ENCODE results near the gene GALNT15.

DNA sequence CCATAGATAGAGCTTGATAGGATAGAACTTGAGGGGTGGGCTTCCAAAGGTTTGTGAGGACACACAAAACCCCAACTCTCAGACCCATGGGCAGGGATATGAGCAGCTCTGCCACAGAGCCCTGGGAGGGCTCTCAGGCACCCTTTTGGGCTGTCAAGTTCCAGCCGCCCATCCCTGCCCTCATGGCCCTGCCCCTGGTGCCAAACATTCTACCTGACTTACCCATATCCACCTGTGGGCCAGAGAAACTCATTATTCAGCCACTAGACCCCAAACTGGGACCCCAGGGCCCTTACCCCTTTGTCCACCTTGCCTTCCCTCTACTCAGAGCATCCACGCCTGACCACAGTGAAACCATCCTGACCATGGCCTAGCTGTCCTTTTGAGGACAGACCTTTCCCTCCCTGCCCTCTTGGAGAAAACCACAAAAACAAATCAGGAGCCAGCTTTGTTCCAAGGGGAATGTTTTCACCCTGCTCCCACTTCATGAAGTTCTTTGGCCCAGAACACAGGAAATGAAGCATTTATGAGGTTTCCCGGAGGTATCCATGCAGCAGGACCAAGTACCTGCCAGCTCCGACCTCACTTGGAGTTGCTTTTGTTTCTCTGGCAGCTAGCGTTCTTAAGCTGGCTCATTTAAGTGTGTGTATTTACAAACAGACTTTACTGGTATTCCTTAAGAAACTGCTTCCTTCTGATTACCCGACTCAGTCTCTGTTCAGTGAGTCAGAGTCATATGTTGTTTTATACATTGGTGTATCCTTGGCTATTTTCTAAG lies 34.2 kb upstream of the GALNT15 start:
- TF ChIP-seq, protein P1, sequence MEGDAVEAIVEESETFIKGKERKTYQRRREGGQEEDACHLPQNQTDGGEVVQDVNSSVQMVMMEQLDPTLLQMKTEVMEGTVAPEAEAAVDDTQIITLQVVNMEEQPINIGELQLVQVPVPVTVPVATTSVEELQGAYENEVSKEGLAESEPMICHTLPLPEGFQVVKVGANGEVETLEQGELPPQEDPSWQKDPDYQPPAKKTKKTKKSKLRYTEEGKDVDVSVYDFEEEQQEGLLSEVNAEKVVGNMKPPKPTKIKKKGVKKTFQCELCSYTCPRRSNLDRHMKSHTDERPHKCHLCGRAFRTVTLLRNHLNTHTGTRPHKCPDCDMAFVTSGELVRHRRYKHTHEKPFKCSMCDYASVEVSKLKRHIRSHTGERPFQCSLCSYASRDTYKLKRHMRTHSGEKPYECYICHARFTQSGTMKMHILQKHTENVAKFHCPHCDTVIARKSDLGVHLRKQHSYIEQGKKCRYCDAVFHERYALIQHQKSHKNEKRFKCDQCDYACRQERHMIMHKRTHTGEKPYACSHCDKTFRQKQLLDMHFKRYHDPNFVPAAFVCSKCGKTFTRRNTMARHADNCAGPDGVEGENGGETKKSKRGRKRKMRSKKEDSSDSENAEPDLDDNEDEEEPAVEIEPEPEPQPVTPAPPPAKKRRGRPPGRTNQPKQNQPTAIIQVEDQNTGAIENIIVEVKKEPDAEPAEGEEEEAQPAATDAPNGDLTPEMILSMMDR (IDR thresholded peaks at IDR 0.05): no peak
- TF ChIP-seq POLR2A (IDR thresholded peaks at IDR 0.05): no peak
